Neuronal stem cell (in vitro differentiated cells): Measurements from ENCODE around the gene BCL2L15.

ENCODE experiments used
- DNase-seq: peaks from one replicate; pipeline ENCODE4 v3.0.0-alpha.2; 2013; ENCODE audit warnings: low spot score
- H2AFZ ChIP-seq: one replicate; pipeline ENCODE4 v1.6.1; 2013; ENCODE audit warnings: mild to moderate bottlenecking, low read length, inconsistent platforms
- H2AK5ac ChIP-seq: 2 replicates; pipeline ENCODE4 v1.6.1; 2013; ENCODE audit warnings: low read depth, mild to moderate bottlenecking, inconsistent platforms, low read length, moderate library complexity, mixed read lengths
- H2BK120ac ChIP-seq: 2 replicates; pipeline ENCODE4 v1.6.1; 2013; ENCODE audit warnings: low read depth, mild to moderate bottlenecking, inconsistent platforms, low read length, moderate library complexity, mixed read lengths
- H2BK12ac ChIP-seq: one replicate; pipeline ENCODE4 v1.6.1; 2013; ENCODE audit warnings: low read length, inconsistent platforms
- H2BK15ac ChIP-seq: 2 replicates; pipeline ENCODE4 v1.6.1; 2013; ENCODE audit warnings: mild to moderate bottlenecking, low read length, inconsistent platforms, mixed read lengths
- H2BK5ac ChIP-seq: one replicate; pipeline ENCODE4 v1.6.1; 2013; ENCODE audit warnings: inconsistent platforms, mild to moderate bottlenecking, low read length, moderate library complexity
- H3K14ac ChIP-seq: one replicate; pipeline ENCODE4 v1.6.1; 2013; ENCODE audit warnings: low read length, inconsistent platforms
- H3K18ac ChIP-seq: 2 replicates; pipeline ENCODE4 v1.6.1; 2013; ENCODE audit warnings: low read length, inconsistent platforms
- H3K23ac ChIP-seq: 2 replicates; pipeline ENCODE4 v1.6.1; 2013; ENCODE audit warnings: low read depth, mild to moderate bottlenecking, mixed read lengths, low read length, inconsistent platforms; ENCODE audit not compliant: poor library complexity
- H3K27ac ChIP-seq: replicated peaks from 3 replicates; pipeline ENCODE4 v1.5.1; 2013; ENCODE audit warnings: low read length, inconsistent platforms
- H3K27me3 ChIP-seq, 3 experiments: 2 replicates each; pipeline ENCODE4 v1.6.1; 2013; ENCODE audit warnings: low read length in 3 of 3, mild to moderate bottlenecking in 2 of 3, inconsistent platforms in 1 of 3, low read depth in 1 of 3, mixed read lengths in 1 of 3, moderate library complexity in 1 of 3; ENCODE audit not compliant: control insufficient read depth in 3 of 3, insufficient read depth in 3 of 3
- H3K36me3 ChIP-seq, 2 donors: replicated peaks in 1 of 2; 2 replicates each; pipeline ENCODE4 v1.6.1; 2013; ENCODE audit warnings: low read length in 2 of 2; ENCODE audit not compliant: control insufficient read depth in 2 of 2, insufficient read depth in 2 of 2
- H3K4ac ChIP-seq: 2 replicates; pipeline ENCODE4 v1.6.1; 2013; ENCODE audit warnings: inconsistent platforms, mild to moderate bottlenecking, low read length, moderate library complexity
- H3K4me1 ChIP-seq, 2 donors: 1 replicate in 1 of 2; 2 replicates in 1 of 2; pipeline ENCODE4 v1.6.1; 2013; ENCODE audit warnings: low read length in 2 of 2, low read depth in 1 of 2; ENCODE audit not compliant: control insufficient read depth in 2 of 2, insufficient read depth in 1 of 2
- H3K4me2 ChIP-seq: one replicate; pipeline ENCODE4 v1.6.1; 2013; ENCODE audit warnings: mild to moderate bottlenecking, low read length, inconsistent platforms; ENCODE audit not compliant: insufficient read depth, poor library complexity, severe bottlenecking
- H3K4me3 ChIP-seq, 2 donors: 2 replicates each; pipeline ENCODE4 v1.5.1; 2013; ENCODE audit warnings: low read length in 2 of 2, mild to moderate bottlenecking in 2 of 2, inconsistent platforms in 1 of 2, moderate library complexity in 1 of 2
- H3K79me1 ChIP-seq: one replicate; pipeline ENCODE4 v1.6.1; 2013; ENCODE audit warnings: low read depth, mild to moderate bottlenecking, inconsistent platforms, low read length, moderate library complexity
- H3K9ac ChIP-seq: one replicate; pipeline ENCODE4 v1.6.1; 2013; ENCODE audit warnings: mild to moderate bottlenecking, low read depth, low read length, inconsistent platforms; ENCODE audit not compliant: poor library complexity
- H3K9me3 ChIP-seq, 2 donors: replicated peaks in 1 of 2; 2 replicates each; pipeline versions ENCODE3 to v1.6.1; 2013; ENCODE audit warnings: low read length in 2 of 2, mild to moderate bottlenecking in 2 of 2, inconsistent platforms in 1 of 2, low read depth in 1 of 2, mixed read lengths in 1 of 2, moderate library complexity in 1 of 2; ENCODE audit not compliant: control insufficient read depth in 2 of 2, insufficient read depth in 1 of 2
- H4K8ac ChIP-seq: one replicate; pipeline ENCODE4 v1.6.1; 2013; ENCODE audit warnings: low read depth, mild to moderate bottlenecking, inconsistent platforms, low read length, moderate library complexity
- H4K91ac ChIP-seq: one replicate; pipeline ENCODE4 v1.6.1; 2013; ENCODE audit warnings: low read length, low read depth, mild to moderate bottlenecking, inconsistent platforms; ENCODE audit not compliant: poor library complexity
- WGBS, 2 donors: extraction: QIAGEN DNeasy Blood & Tissue Kit; methylation state at CpG; one replicate each; pipeline ENCODE4 v1.1.7; 2013; ENCODE audit warnings: missing lambda C conversion rate in 2 of 2, mixed read lengths in 1 of 2; ENCODE audit not compliant: insufficient read length in 2 of 2, insufficient replicate concordance in 1 of 2; ENCODE audit errors: extremely low coverage in 2 of 2; 5-methylcytosine and 5-hydroxymethylcytosine counted together

BCL2L15 gene

DNA sequence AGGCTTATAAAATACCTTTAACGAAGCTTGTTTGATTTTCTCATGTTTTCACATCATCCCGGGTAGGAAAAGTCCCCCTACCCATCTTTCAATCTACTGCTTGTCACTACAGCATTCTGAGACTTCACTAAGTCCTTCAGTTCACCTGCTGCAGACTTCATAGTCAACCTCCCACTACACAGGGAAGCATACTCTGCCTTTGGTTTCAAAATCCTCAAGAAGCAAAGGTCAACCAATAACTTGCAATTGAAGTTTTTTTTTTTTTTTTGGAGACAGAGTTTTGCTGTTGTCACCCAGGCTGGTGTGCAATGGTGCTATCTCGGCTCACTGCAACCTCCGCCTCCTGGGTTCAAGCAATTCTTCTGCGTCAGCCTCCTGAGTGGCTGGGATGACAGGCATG is 11.2 kb downstream of the BCL2L15 start:
- no peak overlapping the region for H3K4ac ChIP-seq
- H2AFZ ChIP-seq = no peak overlapping the region
- no peak overlapping the region for H3K27ac ChIP-seq
- no peak overlapping the region for H4K8ac ChIP-seq
- no peaks in the 10 kb centered on the region for H3K36me3 ChIP-seq
- no peak overlapping the region for H2BK15ac ChIP-seq
- no peak overlapping the region for H3K9ac ChIP-seq
- no peak overlapping the region for H3K14ac ChIP-seq
- no peak overlapping the region for H4K91ac ChIP-seq
- WGBS, 2 donors = no CpG with 5 or more reads among the region's 5 CpGs
- no peak overlapping the region for H2BK120ac ChIP-seq
- H2BK5ac ChIP-seq = no peak overlapping the region
- no peak overlapping the region for H2BK12ac ChIP-seq
- no peak overlapping the region for H3K23ac ChIP-seq
- no peak overlapping the region for H3K18ac ChIP-seq
- no peak for DNase-seq
- no peaks in the 10 kb centered on the region for H3K4me1 ChIP-seq
- no peaks in the 10 kb centered on the region for H3K9me3 ChIP-seq
- H3K4me2 ChIP-seq = no peak overlapping the region
- no peak overlapping the region for H3K4me3 ChIP-seq
- H2AK5ac ChIP-seq = no peak overlapping the region
- peaks cover 0 to 15% (median 0%) of the 10 kb centered on the region in 3 experiments for H3K27me3 ChIP-seq
- H3K79me1 ChIP-seq = no peaks in the 10 kb centered on the region

DNA sequence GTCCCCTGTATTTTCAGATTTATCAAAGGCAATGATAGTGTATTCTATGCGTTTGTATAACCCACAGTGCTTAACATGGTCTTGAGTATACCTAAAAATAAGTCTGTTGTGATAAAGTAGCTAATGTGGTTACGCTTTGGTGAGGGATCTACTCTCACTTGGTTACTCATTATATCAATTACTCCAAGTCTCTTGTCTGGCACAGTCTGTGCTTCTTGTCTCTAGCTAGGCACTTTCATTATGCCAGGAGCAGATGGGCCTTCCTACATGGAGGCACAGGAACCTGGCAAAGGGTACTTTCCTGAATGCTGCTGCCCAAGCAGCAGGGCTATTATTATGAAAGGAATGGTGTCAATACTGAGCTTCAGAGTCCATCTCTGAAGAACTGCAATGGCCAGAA is 11.7 kb downstream of the BCL2L15 start:
- no peak overlapping the region for H2BK15ac ChIP-seq
- no peak overlapping the region for H2AFZ ChIP-seq
- no peak overlapping the region for H2AK5ac ChIP-seq
- no peaks in the 10 kb centered on the region for H3K79me1 ChIP-seq
- H2BK5ac ChIP-seq = no peak overlapping the region
- peaks cover 0 to 16% (median 0%) of the 10 kb centered on the region in 3 experiments for H3K27me3 ChIP-seq
- H3K23ac ChIP-seq = no peak overlapping the region
- no peak overlapping the region for H3K18ac ChIP-seq
- H3K27ac ChIP-seq = no peak overlapping the region
- H2BK120ac ChIP-seq = no peak overlapping the region
- H3K4ac ChIP-seq = no peak overlapping the region
- H3K4me3 ChIP-seq = no peak overlapping the region
- H4K8ac ChIP-seq = no peak overlapping the region
- H3K14ac ChIP-seq = no peak overlapping the region
- H2BK12ac ChIP-seq = no peak overlapping the region
- WGBS, 2 donors = no CpG with 5 or more reads among the region's 2 CpGs
- H3K36me3 ChIP-seq = no peaks in the 10 kb centered on the region
- H3K4me2 ChIP-seq = no peak overlapping the region
- H3K9me3 ChIP-seq = no peaks in the 10 kb centered on the region
- no peaks in the 10 kb centered on the region for H3K4me1 ChIP-seq
- no peak for DNase-seq
- no peak overlapping the region for H3K9ac ChIP-seq
- H4K91ac ChIP-seq = no peak overlapping the region

DNA sequence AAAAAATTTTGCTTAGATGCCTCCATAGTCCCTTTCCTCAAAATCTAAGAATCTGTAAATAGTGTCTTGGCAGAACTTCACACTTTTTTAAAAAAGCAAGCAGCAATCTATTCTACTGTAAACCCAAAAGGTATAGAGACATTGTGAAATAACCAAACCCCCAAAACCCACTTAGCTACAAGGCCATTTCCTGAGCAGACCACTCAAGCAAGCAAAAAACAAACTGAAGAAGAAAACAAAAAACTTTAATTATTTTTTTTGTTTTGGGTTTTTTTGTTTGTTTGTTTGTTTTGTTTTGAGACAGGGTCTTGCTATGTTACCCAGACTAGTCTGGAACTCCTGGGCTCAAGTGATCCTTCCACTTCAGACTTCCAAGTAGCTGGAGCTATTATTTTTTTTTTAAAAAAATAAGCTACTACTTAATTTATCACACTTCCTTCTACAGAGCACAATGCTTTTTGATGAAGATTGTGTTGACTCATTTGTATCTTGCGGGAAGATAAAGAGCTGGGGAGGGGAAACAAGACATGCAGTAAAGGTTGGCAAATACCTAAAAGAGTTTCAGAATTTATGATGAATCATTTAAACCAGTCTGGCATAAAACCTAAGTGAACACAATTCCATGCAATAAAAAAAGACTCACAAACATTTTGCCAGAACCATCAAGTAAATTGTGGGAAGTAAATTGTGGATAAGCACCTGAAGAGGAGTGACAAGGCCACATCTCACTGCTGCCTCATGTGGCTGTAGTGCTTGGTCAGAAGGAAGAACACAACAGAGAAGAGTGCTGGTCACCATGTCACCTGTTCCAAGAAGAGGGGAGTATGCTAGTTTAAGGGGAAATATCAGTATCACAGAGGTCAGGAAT is 13.1 kb downstream of the BCL2L15 start:
- Histone ChIP-seq H3K79me1 (no peaks in the 10 kb centered on the region), H2BK120ac (no peak overlapping the region), H3K18ac (no peak overlapping the region), H3K9ac (no peak overlapping the region), H3K23ac (no peak overlapping the region), H3K36me3 (no peaks in the 10 kb centered on the region), H3K4ac (no peak overlapping the region), H2AK5ac (no peak overlapping the region), H2BK5ac (no peak overlapping the region), H3K27ac (no peak overlapping the region), H3K4me2 (no peak overlapping the region), H3K4me3 (no peak overlapping the region), H3K4me1 (no peaks in the 10 kb centered on the region), H4K8ac (no peak overlapping the region), H2BK15ac (no peak overlapping the region), H2BK12ac (no peak overlapping the region), H4K91ac (no peak overlapping the region), H3K27me3 (peaks cover 0 to 16% (median 0%) of the 10 kb centered on the region in 3 experiments), H3K14ac (no peak overlapping the region), H3K9me3 (no peaks in the 10 kb centered on the region), H2AFZ (no peak overlapping the region)
- DNase-seq = no peak
- no CpG with 5 or more reads among the region's 1 CpG for WGBS, 2 donors

DNA sequence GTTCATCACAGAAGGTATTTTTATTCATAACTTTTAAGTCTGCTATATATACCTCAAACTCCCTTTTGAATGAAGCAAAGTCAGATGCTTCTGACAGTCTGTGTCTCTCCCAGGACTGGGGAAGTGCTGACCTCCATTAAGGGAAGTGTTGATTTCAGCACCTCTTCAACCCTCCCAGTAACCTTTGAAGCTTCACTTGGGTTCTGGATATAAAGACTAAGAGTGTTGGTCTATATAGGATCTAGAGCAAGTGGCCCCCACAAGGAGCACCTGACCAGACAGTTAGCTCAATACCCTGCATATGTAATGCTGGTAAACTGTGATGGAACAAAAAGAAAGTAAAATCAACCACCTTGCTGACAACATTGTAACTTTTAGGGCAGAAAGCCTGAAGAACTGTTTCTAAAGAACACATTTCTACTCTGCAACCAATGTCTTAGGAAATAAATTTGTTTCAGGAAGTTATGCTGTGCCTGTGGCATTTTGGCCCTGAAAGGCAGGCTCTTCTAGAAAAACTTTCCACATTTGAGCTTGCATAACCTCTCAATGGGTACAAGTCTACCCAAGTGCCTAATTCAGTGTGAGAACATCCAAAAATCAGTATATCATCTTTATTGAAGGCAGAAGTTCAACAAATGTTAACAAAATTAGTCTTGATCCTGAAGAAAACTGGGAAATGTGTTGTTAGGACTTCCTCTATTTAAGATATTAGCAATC is 15.0 kb downstream of the BCL2L15 start:
- no peak overlapping the region for H2BK15ac ChIP-seq
- no peak for DNase-seq
- no peaks in the 10 kb centered on the region for H3K36me3 ChIP-seq
- H2AK5ac ChIP-seq = no peak overlapping the region
- H2BK12ac ChIP-seq = no peak overlapping the region
- no peaks in the 10 kb centered on the region for H3K79me1 ChIP-seq
- no peak overlapping the region for H3K4me3 ChIP-seq
- no peak overlapping the region for H3K23ac ChIP-seq
- H3K4me1 ChIP-seq = no peaks in the 10 kb centered on the region
- no peak overlapping the region for H3K18ac ChIP-seq
- no peak overlapping the region for H3K4me2 ChIP-seq
- no peak overlapping the region for H2BK120ac ChIP-seq
- H4K8ac ChIP-seq = no peak overlapping the region
- no peak overlapping the region for H2BK5ac ChIP-seq
- H3K27ac ChIP-seq = no peak overlapping the region
- no peaks in the 10 kb centered on the region for H3K9me3 ChIP-seq
- H2AFZ ChIP-seq = no peak overlapping the region
- H3K27me3 ChIP-seq = peaks cover 0 to 20% (median 0%) of the 10 kb centered on the region in 3 experiments
- H4K91ac ChIP-seq = no peak overlapping the region
- no peak overlapping the region for H3K14ac ChIP-seq
- H3K9ac ChIP-seq = no peak overlapping the region
- H3K4ac ChIP-seq = no peak overlapping the region
